GM10266 (cell line): ENCODE results near the gene TRIM52.
"Not testable (repeated sequence)": the region's sequence is repeated elsewhere in the genome, so short reads cannot be mapped to it uniquely, and the experiment has no call there.

ENCODE experiments used
- DNase-seq: peaks from one replicate; pipeline ENCODE4 v3.0.0; 2012; ENCODE audit errors: extremely low spot score
- CTCF ChIP-seq: IDR thresholded peaks from 2 replicates; pipeline ENCODE4 v1.5.1; 2012; ENCODE audit warnings: mild to moderate bottlenecking, low read depth; ENCODE audit not compliant: control insufficient read depth, insufficient read depth; ENCODE audit errors: missing control alignments

The TRIM52 gene

GRCh38 chr5:181280251-181280762, 19.4 kb upstream of the TRIM52 start:
- TF ChIP-seq CTCF = no peak
- DNase-seq = no peak

- not testable (repeated sequence) for DNase-seq
- TF ChIP-seq CTCF = peak; percentile 44
Observed at GRCh38 chr5:181273433-181273744, 12.4 kb upstream of the TRIM52 start.

- DNase-seq = no peak
- TF ChIP-seq CTCF = no peak
Observed at GRCh38 chr5:181271081-181271480, 10.1 kb upstream of the TRIM52 start.

- not testable (repeated sequence) for DNase-seq
Observed at GRCh38 chr5:181267907-181268306, 7.0 kb upstream of the TRIM52 start.

- not testable (repeated sequence) for DNase-seq
Observed at GRCh38 chr5:181267291-181267904, 6.5 kb upstream of the TRIM52 start.

GRCh38 chr5:181265092-181265671, 4.2 kb upstream of the TRIM52 start:
- TF ChIP-seq CTCF = no peak
- DNase-seq = no peak

- no peak for DNase-seq
- no peak for TF ChIP-seq CTCF
Observed at GRCh38 chr5:181263633-181264032, 2.7 kb upstream of the TRIM52 start.

GRCh38 chr5:181261320-181262049, 542 bp upstream of the TRIM52 start:
- DNase-seq = peak; percentile 76
- no peak for TF ChIP-seq CTCF
